NCI-H69 (cell line): ENCODE results near the gene JPT2.
A peak's percentile ranks its signal among the peaks of the same experiment; 100 is the strongest.

Experiments
- DNase-seq: peaks from one replicate; lab custom pipeline; 2025; lab: John Stamatoyannopoulos, UW

The JPT2 gene, protein sequence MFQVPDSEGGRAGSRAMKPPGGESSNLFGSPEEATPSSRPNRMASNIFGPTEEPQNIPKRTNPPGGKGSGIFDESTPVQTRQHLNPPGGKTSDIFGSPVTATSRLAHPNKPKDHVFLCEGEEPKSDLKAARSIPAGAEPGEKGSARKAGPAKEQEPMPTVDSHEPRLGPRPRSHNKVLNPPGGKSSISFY

DNA sequence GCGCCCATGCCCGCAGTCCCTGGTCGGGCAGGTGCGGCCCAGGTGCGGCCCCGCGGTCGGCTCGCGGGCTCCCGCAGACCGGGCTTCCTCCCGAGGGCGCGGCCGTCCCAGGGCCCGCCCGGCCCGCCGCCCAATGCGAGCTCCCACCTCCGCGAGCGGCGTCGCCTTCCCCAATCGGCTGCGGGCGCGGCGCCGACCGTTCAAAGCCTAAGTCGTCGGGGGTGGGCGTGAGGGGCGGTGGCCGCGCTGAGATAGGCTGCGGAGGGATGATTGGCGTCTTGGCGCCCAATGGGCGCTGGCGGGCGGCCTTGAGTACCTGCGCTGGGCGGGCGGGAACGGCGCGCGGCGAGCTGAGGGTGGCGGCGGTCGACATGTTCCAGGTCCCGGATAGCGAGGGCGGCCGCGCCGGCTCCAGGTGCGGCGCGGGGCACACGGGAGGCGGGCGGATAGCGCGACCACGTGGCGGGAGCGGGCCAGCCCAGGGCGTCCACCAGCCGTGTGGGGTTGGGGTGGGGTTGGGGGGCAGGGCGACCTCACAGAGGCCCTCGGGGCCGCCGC, at the start of gene JPT2:
Gene JPT2, plus strand, starts transcription at position 338 of the 558 bp plus-strand sequence. Its CDS starts 34 bp downstream, at position 372.
- peak; percentile 100 for DNase-seq

DNA sequence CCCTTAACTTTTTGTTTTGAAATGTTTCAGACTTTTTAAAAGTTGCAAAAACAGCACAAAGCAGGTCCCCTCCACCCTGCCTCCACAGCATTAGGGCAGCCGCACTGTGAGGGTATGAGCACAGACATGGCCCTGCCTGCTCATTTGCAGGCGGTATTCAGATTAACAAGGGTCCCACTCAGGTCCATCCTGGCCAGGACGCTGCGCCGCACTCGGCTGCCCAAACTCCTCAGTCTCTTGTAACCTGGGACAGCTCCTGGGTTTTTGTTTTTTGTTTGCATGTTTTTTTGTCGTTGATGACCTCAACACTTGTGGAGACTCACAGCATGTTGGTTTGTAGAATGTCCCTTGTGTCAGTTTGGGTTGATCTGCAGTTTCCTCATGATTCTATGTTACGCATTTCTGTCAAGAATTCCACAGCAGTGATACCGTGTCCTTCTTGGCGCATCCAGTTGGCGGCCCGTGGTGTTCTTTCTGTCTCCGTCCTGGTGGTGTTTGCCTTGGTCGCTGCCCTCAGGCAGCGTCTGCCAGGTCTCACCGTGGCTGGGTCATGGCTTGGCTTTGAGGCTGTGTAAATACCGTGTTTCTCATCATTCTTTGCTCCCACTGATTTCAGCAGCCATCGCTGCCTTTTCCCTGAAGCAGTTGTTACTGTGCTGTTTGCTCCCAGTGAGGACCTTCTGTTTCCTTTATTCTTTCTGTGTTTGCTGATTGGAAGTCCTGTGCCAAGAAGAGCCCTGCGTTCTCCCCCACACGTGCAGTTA, 47.4 kb upstream of the JPT2 start:
- peak; percentile 88 for DNase-seq

DNA sequence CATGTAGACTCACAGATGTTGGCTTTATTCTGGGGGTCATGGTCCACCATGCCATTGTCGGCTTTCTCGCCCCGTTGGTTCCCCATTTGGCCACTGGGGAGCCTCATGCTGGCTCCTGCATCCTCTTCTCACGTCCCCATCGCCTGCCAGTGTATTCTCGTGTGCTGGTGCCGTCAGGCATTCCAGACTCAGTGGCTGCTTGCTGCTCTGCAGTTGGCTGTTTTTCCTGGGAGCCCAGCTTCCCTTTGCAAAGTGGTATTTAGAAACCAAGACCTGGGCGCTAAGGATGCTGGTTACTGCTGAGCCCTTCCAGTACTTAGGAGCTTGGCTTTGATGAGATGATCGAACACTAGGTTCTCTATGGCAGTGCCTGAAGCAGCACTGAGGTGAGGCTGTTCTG, 46.8 kb upstream of the JPT2 start:
- DNase-seq, result no peak

DNA sequence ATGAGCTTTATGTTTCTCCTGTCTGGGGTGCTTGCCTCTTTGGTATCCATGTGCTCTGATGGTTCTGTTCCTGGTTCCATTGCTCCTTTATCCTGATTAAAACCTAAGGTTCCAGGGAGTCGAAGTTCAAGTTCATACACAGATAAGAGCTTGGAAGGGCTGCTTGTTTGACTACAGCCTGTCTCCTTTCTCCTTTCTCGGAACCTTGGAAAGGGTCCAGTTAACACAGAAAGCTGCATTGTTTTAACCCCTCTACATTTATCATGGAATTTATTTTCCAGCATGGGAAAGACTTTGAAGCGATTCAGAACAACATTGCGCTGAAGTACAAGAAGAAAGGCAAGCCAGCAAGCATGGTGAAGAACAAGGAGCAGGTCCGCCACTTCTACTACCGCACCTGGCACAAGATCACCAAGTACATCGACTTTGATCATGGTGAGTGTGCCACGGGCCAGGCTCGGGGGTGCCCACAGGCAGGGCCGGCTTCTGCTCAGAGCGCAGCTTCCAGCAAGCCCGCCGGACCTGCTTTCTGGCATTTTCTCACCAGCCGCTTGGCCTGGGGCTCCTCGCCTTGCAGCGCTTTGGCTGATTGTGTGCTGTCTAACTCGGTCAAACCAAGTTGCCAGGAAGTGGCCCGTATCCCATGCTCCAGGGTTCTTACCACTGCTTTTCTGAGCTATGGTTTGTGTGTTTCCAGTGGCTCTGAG, 46.0 kb upstream of the JPT2 start:
- DNase-seq, result no peak

DNA sequence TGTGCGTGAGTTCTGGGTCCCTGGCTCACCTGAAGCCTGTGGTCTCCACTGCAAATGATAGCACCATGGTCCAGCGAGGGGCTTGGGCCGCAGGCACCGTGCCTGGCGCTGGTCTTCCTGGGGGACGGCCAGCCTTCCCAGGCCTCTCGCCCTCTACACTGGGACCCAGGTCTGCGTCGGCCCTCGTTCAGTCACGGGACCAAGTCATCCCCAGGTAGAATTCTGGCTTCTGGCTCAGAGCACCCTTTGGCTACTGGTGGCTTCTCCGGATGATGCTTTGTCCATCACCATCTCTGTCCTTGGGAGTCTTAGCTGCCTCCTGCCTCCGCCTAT, 45.5 kb upstream of the JPT2 start:
- DNase-seq, result no peak

DNA sequence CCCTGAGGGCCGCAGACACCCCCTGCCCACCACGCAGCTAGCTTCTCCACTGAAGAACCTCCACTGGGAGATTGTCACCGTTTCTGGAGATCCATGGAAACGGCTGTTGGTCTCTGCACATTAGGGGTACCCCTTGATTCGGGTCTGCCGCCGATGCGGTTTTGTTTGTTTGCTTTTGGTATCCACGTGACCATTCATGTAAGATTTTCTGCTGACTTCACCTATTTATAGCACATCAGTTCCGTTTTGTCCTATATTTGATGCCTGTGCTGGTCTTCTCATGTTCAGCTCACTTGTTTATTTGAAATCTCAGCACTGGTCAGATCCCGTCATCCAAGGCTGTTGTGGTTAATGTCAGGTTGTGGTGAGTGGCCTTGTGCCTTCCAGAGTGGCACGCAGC, 44.8 kb upstream of the JPT2 start:
- no peak for DNase-seq

DNA sequence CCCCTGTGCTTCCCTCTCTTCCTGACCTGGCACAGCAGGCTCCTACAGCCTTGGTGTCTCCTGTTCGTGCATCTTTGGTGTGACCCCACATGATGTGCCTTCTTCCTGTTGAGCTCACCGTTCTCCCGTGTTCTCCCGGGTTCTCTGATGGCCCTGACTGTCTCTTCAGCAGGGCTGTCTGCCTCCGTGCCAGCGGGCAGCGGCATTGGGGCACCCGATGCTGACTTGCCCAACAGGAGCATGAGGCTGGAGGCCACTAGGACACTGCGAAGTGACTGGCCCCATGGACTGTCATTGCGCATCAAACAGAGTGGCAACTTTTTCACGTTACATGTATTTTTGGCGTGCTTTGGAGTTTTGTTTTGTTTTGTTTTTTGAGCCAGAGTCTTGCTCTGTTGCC, 43.5 kb upstream of the JPT2 start:
- DNase-seq, result no peak

DNA sequence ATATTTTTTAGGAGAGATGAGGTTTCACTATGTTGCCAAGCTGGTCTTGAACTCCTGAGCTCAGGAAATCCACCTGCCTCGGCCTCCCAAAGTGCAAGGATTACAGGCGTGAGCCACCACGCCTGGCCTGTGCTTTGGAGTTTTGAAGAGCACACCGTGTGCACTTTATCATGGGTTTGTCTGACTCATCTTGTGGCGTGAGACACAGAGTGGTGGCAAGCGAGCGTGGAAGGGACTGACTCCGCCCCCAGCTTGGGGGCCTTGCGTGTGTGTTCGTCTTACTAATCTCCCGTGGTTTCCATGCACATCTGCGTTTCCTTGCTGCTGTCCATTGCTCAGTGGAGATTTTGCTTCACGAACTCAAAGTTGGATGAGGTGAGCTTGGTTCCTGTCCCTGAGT, 43.0 kb upstream of the JPT2 start:
- DNase-seq, result no peak

DNA sequence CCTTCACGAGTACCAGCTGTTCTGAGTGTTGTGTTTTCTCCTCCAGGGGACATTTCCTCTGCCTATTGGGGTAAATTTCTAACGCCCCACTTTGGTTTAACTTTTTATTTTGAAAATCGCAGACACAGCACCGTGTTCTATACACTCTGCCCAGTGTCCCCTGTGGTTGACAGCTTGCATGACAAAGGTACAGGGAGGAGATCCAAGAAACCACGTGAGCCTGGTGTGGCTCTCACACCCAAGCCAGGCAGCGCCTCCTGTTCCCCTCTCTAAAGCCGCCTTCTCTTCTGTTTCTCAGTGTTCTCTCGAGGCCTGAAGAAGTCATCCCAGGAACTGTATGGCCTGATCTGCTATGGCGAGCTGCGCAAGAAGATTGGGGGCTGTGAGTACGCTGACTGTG, 40.6 kb upstream of the JPT2 start:
- DNase-seq, result no peak

DNA sequence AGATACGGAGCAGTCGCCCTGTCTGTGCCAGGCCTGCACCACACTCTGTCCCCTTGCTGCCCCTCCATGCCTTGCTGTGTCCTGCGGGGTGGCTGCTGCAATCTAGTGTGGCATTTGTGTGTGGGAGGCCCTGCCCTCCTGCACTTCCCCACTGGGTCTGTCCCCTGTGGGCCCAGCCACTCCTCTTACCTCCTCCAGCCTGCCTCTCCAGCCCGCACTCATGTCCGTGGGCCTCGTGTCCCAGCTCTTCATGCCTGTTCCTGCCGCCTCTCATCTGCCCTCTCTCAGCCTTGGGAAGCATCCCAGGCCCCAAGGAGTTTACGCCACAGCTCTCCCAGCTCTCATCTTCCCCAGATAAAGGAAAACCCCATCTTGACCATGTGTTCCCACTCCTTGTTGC, 39.3 kb upstream of the JPT2 start:
- DNase-seq, result no peak

DNA sequence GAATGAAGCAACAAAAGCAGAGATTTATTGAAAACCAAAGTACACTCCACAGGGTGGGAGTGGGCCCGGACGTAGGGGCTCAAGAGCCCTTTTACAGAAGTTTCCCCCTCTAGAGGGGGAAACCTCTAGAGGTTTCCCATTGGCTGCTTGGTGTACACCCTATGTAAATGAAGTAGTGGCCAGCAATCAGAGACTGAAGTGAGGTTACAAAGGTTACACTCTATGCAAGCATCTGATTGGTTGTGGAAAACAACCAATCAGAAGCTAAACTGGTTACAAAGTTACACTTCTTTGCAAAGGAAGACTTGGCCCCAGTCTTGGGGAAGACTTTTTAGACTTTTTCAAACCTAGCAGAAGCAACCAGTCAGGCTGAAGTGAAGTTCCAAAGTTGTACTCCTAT, 38.8 kb upstream of the JPT2 start:
- no peak for DNase-seq

DNA sequence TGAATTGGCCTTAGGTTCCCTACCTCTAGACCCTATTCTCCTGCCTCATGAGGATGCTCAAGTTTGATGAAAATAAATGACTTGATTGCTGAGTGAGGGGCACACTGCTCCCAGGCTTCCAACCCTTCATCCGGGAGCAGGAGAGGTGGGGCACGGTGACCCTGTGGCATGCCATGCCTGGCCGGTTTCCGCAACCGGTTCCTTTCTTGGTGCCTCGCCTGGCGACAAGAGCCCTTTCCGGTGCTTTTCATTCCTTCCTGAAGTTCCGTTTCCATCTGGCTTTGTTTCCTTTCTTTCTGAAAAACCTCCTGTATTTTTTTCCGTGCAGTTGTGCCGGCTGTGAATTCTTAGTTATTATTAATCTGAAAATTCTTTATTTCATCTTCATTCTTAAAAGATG, 38.2 kb upstream of the JPT2 start:
- no peak for DNase-seq

DNA sequence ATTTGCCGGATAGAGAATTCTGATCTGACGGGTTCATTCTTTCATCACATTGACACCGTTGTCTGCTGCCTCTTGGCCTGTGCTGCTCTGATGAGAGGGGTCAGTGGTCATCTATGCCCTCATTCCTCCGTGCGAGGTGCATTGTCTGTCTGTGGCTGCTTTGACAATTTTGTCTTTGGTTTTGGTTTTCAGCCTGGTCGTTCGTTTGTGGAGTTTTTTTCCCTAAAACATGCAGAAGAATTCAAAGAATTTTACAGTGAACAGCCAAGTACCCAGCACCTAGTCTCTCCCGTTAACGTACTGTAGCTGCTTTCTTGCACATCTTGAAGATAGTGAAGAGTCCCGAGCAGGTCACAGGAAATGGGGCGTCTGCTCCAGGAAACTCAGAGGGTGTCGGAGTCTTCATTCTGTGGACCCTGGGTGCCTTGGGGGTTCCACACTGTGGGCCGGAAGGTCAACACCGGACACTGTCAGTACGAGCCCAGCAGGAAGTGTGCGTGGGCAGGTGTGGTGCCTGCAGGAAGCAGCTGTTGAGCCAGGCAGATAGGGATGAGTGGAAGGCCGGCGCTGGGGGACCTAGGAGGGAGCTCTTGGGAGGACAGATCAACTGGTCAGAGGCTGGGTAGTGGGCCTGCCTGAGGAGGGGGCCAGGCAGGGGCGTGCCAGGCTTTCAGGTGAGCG, 37.7 kb upstream of the JPT2 start:
- DNase-seq, result no peak

DNA sequence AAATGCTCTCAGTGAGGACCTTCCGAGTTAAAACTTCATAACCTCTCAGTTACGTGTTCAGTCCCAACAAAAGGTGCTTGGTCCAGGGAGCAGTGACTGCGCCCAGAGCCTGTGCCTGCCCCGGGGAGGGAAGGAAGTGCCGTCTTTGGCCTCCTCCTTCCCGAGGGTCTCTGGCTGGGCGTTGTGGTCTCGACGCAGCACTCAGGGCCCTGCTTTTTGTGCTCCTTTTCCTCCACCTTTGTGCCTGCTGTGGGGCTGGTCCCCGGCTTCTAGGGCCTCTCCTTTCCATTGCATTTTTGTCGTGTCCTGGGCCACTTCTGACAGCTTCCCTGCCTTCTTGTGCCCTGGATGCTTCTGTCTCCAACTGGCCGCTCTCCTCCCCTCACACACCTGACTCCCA, 36.8 kb upstream of the JPT2 start:
- DNase-seq, result no peak

DNA sequence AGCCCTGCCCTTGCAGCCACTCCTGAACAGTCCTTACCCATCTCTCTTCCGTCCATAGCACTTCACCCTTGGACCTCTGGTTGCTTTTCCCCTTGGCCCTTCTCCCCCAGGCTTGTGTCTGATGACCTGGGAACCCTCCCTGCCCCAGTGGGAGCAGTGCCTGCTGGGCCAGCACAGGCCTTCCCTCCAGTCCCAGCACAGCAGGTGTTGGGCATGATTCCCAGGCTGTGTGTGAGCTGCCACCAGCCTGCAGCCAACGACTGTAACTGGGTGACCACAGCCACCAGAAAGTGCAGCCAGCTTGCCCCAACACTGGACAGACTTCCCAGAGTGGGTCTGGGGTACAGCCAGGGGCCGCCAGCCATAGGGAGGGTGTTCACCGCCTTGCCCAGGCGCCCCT, 35.9 kb upstream of the JPT2 start:
- DNase-seq, result no peak

DNA sequence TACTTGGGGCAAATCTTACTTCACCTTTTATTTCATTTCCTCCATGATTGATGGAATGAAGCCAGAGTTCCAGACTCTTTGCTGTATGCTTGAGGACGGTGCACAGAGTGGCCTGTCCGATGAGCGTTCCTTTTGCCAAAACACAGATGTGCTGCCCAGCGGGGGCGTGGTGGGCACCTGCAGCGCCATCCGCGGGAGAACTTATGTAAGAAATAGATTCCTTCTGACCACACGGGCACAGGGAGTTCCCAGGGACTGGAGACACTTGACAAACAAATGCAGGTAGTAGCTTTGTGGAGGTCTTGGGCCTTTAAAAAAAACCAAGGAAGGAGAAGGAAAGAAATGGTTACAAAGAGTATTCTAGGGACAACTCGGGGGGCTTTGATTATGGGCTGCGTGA, 35.3 kb upstream of the JPT2 start:
- DNase-seq, result no peak

DNA sequence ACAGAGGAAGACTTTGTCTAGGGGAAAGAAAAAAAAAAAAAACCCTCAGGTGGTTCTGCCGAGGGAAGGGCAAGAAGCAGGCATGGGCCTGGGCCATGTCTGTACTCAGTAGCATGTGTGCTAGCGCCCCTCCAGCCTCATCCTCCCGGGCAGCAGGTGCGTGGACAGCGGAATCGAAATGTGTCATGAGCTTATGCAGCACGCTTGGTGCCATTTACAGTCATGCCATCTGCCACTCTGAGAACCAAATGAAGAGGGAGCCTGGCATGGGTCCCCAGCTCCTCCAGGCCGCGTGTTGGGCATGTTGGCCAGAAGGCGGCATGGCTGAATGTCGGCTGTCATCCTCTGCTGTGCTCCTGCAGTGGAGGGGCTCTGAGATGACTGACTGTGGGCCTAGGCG, 34.6 kb upstream of the JPT2 start:
- no peak for DNase-seq

DNA sequence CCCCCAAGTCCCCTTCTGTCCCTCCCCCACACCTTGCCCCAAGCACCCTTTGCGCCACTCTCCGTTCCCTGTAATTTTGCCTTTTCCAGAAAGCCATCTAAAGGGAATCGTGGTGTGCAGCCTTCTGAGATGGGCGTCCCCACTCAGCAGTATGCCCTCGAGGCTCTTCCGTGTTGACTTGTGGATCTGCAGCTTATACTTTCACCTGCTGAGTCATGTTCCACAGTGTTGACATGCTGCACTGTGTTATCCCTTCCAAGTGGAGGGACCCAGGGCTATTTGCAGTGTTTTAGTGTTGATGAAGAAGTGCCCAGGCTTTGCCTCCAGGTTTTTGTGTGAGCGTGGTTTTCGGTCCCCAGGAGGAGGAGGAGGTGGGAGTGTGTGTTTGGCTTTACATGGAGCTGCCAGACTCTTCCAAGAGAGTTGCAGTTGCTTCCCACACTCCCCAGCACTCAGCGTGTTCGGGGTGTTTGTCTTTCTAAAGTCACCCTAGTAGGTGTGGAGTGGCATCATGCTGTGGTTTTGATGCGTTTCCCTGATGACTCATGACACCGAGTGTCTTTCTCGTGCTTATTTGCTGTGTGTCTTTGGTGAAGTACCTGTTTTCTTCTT, 32.1 kb upstream of the JPT2 start:
- DNase-seq, result peak; percentile 96

DNA sequence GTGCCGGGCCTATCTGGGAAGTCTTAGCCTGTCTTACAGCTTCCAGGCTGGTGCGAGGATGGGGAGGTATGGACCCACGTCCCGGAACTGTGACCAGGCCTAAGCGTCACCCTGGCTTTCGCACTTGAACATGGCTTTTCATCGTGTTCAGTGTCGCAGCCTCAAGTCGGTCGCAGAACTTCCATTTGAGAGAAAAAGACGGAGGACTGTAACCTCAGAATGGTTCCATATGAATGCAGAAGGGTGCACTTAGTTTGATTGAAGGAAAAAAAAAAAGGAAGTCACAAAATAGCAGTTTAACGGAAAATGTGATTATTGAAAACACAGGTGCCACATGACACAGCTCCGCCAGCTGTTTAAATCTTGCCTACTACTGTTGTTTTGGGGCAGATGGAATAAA, 30.2 kb upstream of the JPT2 start:
- no peak for DNase-seq

DNA sequence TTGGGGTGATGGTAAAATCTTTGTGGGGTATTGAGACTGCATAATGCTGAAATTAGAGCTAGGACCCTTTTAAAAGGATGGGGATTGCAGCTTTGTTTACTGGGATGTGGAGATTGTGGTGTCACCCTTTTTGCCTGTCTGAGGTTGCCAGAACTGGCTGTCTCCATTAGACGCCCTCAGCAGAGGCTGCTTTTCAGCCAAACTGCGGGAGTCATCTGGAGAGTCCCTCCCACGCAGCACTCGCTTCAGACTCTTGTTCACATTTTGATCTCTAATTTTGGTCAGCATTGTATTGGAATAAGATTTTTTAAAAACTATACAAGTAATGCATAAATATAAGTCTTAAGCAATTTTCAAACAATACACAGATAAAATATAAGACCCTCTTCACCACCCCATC, 27.9 kb upstream of the JPT2 start:
- DNase-seq, result no peak

DNA sequence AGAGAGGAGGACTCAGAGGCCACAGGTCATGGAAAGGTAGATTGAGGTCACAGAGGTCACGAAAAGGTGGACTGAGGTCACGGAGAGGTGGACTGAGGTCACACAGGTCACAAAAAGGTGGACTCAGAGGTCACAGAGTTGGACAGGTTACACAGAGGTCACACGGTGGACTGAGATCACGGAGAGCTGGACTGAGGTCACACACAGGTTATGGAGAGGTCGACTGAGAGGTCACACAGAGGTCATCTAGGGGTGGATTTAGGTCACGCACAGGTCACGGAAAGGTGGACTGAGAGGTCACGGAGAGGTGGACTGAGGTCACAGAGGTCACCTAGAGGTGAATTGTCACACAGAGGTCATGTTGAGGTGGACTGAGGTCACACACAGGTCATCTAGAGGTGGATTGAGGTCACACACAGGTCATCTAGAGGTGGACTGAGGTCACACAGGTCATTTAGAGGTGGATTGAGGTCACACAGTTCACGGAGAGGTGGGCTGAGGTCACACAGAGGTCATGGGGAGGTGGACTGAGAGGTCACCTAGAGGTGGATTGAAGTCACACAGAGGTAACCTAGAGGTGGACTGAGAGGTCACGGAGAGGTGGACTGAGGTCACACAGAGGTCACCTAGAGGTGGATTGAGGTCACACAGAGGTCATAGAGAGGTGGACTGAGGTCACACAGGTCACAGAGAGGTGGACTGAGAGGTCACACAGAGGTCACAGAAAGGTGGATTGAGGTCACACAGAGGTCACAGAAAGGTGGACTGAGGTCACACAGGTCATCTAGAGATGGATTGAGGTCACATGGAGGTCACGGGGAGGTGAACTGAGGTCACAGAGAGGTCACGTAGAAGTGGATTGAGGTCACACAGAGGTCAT, 26.7 kb upstream of the JPT2 start:
- DNase-seq, result peak; percentile 49
